ENCODE data around the gene SELENOI.

The SELENOI gene

DNA sequence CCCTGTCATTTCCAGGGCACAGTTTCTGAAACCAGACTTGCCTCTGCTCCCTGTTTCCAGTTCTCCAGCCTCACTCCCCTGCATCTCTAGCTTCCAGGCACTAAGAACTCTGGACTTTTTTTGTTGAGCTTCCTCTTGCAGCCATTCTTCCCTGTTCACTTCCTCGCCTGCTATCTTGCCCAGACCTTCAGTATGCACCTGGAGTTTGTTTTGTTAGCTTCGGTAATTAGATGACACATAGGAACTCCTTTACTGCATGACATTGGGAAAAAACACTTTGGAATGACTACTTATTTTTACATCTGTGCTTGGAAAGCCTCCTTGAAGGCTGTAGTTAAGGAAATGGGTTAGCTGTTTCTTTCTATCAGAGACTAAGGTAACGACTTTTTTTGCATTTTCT is 96.8 kb downstream of the SELENOI start:
- Histone ChIP-seq H3K27ac (ENCODE audit: low read depth, low read length) (no peak overlapping the region), H3K4me2 (ENCODE audit: low read depth, low read length, poor library complexity, severe bottlenecking) (no peak overlapping the region), H3K9ac (ENCODE audit: low read length) (no peak overlapping the region), H3K9me2 (replicated peaks; ENCODE audit: insufficient read depth, low read length) (no peaks in the 10 kb centered on the region), H4K20me1 (ENCODE audit: low read depth, low read length) (no peaks in the 10 kb centered on the region), H3K79me2 (ENCODE audit: insufficient read depth, low read length) (no peaks in the 10 kb centered on the region), H3K9me3 (ENCODE audit: insufficient read depth, low read length) (no peaks in the 10 kb centered on the region), H3F3A (ENCODE audit: insufficient read depth) (no peaks in the 10 kb centered on the region), H2AFZ (ENCODE audit: low read depth, low read length, severe bottlenecking) (no peak overlapping the region), H3K4me3 (ENCODE audit: insufficient read depth, low read length, poor library complexity, severe bottlenecking) (no peak overlapping the region), H3K36me3 (ENCODE audit: low read length) (no peaks in the 10 kb centered on the region), H3K27me3 (ENCODE audit: low read length) (no peaks in the 10 kb centered on the region)
- TF ChIP-seq EZH2phosphoT487 (conservative IDR thresholded peaks at IDR 0.05; ENCODE audit: low read length): no peak
- TF ChIP-seq, protein P1, sequence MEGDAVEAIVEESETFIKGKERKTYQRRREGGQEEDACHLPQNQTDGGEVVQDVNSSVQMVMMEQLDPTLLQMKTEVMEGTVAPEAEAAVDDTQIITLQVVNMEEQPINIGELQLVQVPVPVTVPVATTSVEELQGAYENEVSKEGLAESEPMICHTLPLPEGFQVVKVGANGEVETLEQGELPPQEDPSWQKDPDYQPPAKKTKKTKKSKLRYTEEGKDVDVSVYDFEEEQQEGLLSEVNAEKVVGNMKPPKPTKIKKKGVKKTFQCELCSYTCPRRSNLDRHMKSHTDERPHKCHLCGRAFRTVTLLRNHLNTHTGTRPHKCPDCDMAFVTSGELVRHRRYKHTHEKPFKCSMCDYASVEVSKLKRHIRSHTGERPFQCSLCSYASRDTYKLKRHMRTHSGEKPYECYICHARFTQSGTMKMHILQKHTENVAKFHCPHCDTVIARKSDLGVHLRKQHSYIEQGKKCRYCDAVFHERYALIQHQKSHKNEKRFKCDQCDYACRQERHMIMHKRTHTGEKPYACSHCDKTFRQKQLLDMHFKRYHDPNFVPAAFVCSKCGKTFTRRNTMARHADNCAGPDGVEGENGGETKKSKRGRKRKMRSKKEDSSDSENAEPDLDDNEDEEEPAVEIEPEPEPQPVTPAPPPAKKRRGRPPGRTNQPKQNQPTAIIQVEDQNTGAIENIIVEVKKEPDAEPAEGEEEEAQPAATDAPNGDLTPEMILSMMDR (IDR thresholded peaks at IDR 0.05; ENCODE audit: insufficient read depth, low read length, poor library complexity, severe bottlenecking): no peak

GRCh38 chr2:26444236-26444635 is 98.3 kb downstream of the SELENOI start:
- no peaks in the 10 kb centered on the region for H3K36me3 ChIP-seq (ENCODE audit: low read length)
- no peak overlapping the region for H3K4me2 ChIP-seq (ENCODE audit: low read depth, low read length, poor library complexity, severe bottlenecking)
- H2AFZ ChIP-seq (ENCODE audit: low read depth, low read length, severe bottlenecking): no peak overlapping the region
- no peaks in the 10 kb centered on the region for H3F3A ChIP-seq (ENCODE audit: insufficient read depth)
- no peaks in the 10 kb centered on the region for H3K79me2 ChIP-seq (ENCODE audit: insufficient read depth, low read length)
- no peaks in the 10 kb centered on the region for H4K20me1 ChIP-seq (ENCODE audit: low read depth, low read length)
- no peak overlapping the region for H3K27ac ChIP-seq (ENCODE audit: low read depth, low read length)
- TF ChIP-seq EZH2phosphoT487 (conservative IDR thresholded peaks at IDR 0.05; ENCODE audit: low read length): no peak
- TF ChIP-seq, protein P1 (IDR thresholded peaks at IDR 0.05; ENCODE audit: insufficient read depth, low read length, poor library complexity, severe bottlenecking): no peak
- H3K4me3 ChIP-seq (ENCODE audit: insufficient read depth, low read length, poor library complexity, severe bottlenecking): no peak overlapping the region
- no peaks in the 10 kb centered on the region for H3K9me2 ChIP-seq (replicated peaks; ENCODE audit: insufficient read depth, low read length)
- H3K9ac ChIP-seq (ENCODE audit: low read length): no peak overlapping the region
- no peaks in the 10 kb centered on the region for H3K9me3 ChIP-seq (ENCODE audit: insufficient read depth, low read length)
- H3K27me3 ChIP-seq (ENCODE audit: low read length): no peaks in the 10 kb centered on the region
